H9 (cell line): ENCODE measurements around the gene KLHL3. TPM values are rescaled to one million over a fixed set of nuclear protein-coding genes. Genes with fewer than 3 reads are reported as not detected.

ENCODE experiments used
- DNase-seq: peaks from one replicate; pipeline ENCODE4 v3.0.0-alpha.2; 2017
- H2AFZ ChIP-seq: one replicate; pipeline ENCODE4 v1.6.1; 2013; ENCODE audit warnings: mild to moderate bottlenecking, low read length, control low read depth, moderate library complexity
- H2AK5ac ChIP-seq: 2 replicates; pipeline ENCODE4 v1.6.1; 2013; ENCODE audit warnings: low read length, control low read depth, mixed read lengths; ENCODE audit not compliant: insufficient read length
- H2BK120ac ChIP-seq: one replicate; pipeline ENCODE4 v1.6.1; 2013; ENCODE audit warnings: low read depth, mild to moderate bottlenecking, low read length, control low read depth, inconsistent platforms; ENCODE audit not compliant: poor library complexity, severe bottlenecking
- H2BK12ac ChIP-seq: 2 replicates; pipeline ENCODE4 v1.6.1; 2013; ENCODE audit warnings: low read length, control low read depth, mixed read lengths, low read depth; ENCODE audit not compliant: insufficient read length
- H2BK15ac ChIP-seq: 2 replicates; pipeline ENCODE4 v1.6.1; 2013; ENCODE audit warnings: low read depth, low read length, control low read depth
- H2BK20ac ChIP-seq: one replicate; pipeline ENCODE4 v1.6.1; 2013; ENCODE audit warnings: low read depth, mild to moderate bottlenecking, low read length, control low read depth, inconsistent platforms; ENCODE audit not compliant: poor library complexity, severe bottlenecking
- H2BK5ac ChIP-seq: 2 replicates; pipeline ENCODE4 v1.6.1; 2013; ENCODE audit warnings: low read length, control low read depth, mixed read lengths; ENCODE audit not compliant: insufficient read length
- H3K14ac ChIP-seq: 2 replicates; pipeline ENCODE4 v1.6.1; 2013; ENCODE audit warnings: low read length, control low read depth; ENCODE audit not compliant: insufficient read depth
- H3K18ac ChIP-seq: 2 replicates; pipeline ENCODE4 v1.6.1; 2013; ENCODE audit warnings: low read depth, mild to moderate bottlenecking, mixed read lengths, low read length, control low read depth; ENCODE audit not compliant: insufficient read length
- H3K23ac ChIP-seq: 2 replicates; pipeline ENCODE4 v1.6.1; 2013; ENCODE audit warnings: low read length, control low read depth, mixed read lengths, low read depth; ENCODE audit not compliant: insufficient read length
- H3K23me2 ChIP-seq: 2 replicates; pipeline ENCODE4 v1.6.1; 2013; ENCODE audit warnings: low read depth, mild to moderate bottlenecking, mixed read lengths, low read length, control low read depth; ENCODE audit not compliant: insufficient read length, poor library complexity, severe bottlenecking
- H3K27ac ChIP-seq: 2 replicates; pipeline ENCODE4 v1.5.1; 2013; ENCODE audit warnings: low read length, control low read depth, mixed read lengths, low read depth; ENCODE audit not compliant: insufficient read length
- H3K27me3 ChIP-seq: 2 replicates; pipeline ENCODE4 v1.6.1; 2013; ENCODE audit warnings: low read length, control low read depth, inconsistent platforms; ENCODE audit not compliant: insufficient read depth
- H3K4ac ChIP-seq: 2 replicates; pipeline ENCODE4 v1.6.1; 2013; ENCODE audit warnings: low read depth, mild to moderate bottlenecking, control low read depth, inconsistent platforms, low read length, moderate library complexity
- H3K4me1 ChIP-seq: 2 replicates; pipeline ENCODE4 v1.6.1; 2013; ENCODE audit warnings: low read length, control low read depth, inconsistent platforms; ENCODE audit not compliant: insufficient read depth
- H3K4me2 ChIP-seq: 2 replicates; pipeline ENCODE4 v1.6.1; 2013; ENCODE audit warnings: low read length, control low read depth, mixed read lengths; ENCODE audit not compliant: insufficient read length, insufficient read depth
- H3K56ac ChIP-seq: 2 replicates; pipeline ENCODE4 v1.6.1; 2013; ENCODE audit warnings: low read depth, mild to moderate bottlenecking, mixed read lengths, low read length, control low read depth; ENCODE audit not compliant: insufficient read length
- H3K79me1 ChIP-seq: 2 replicates; pipeline ENCODE4 v1.6.1; 2013; ENCODE audit warnings: low read depth, mild to moderate bottlenecking, moderate library complexity, low read length, control low read depth, inconsistent platforms; ENCODE audit not compliant: insufficient read depth, poor library complexity, severe bottlenecking
- H3K79me2 ChIP-seq: 2 replicates; pipeline ENCODE4 v1.6.1; 2013; ENCODE audit warnings: low read length, control low read depth, inconsistent platforms; ENCODE audit not compliant: insufficient read depth
- H3K9ac ChIP-seq: 2 replicates; pipeline ENCODE4 v1.6.1; 2013; ENCODE audit warnings: low read length, control low read depth, mixed read lengths; ENCODE audit not compliant: insufficient read length; ENCODE audit errors: extremely low read depth
- H3K9me3 ChIP-seq: one replicate; pipeline ENCODE4 v1.6.1; 2013; ENCODE audit warnings: low read depth, low read length, inconsistent platforms; ENCODE audit not compliant: control insufficient read depth
- H3T11ph ChIP-seq: one replicate; pipeline ENCODE4 v1.6.1; 2013; ENCODE audit warnings: mild to moderate bottlenecking, low read length, control low read depth, inconsistent platforms
- H4K20me1 ChIP-seq: one replicate; pipeline ENCODE4 v1.6.1; 2013; ENCODE audit not compliant: control insufficient read depth, insufficient read length, insufficient read depth
- H4K5ac ChIP-seq: 2 replicates; pipeline ENCODE4 v1.6.1; 2013; ENCODE audit warnings: low read depth, mild to moderate bottlenecking, mixed read lengths, low read length, control low read depth; ENCODE audit not compliant: insufficient read length
- H4K8ac ChIP-seq: replicated peaks from 2 replicates; pipeline ENCODE4 v1.6.1; 2013; ENCODE audit warnings: low read length, control low read depth, mixed read lengths, low read depth; ENCODE audit not compliant: insufficient read length
- H4K91ac ChIP-seq: 2 replicates; pipeline ENCODE4 v1.6.1; 2013; ENCODE audit warnings: low read depth, mild to moderate bottlenecking, moderate library complexity, mixed read lengths, low read length, control low read depth; ENCODE audit not compliant: insufficient read length
- H3K27ac Mint-ChIP-seq, 3 experiments: 2 replicates in 2 of 3; 3 replicates in 1 of 3; pipeline ENCODE4 v1.8.0; 2020 to 2021; ENCODE audit warnings: mixed read lengths in 3 of 3, mild to moderate bottlenecking in 1 of 3, moderate library complexity in 1 of 3
- H3K27me3 Mint-ChIP-seq: 2 replicates; pipeline ENCODE4 v1.8.0; 2021; ENCODE audit warnings: low read depth, mild to moderate bottlenecking, moderate library complexity, mixed read lengths
- H3K36me3 Mint-ChIP-seq, 3 experiments: 2 replicates in 2 of 3; 3 replicates in 1 of 3; pipeline ENCODE4 v1.8.0; 2020 to 2021; ENCODE audit warnings: low read depth in 3 of 3, mixed read lengths in 3 of 3; ENCODE audit not compliant: insufficient read depth in 1 of 3
- H3K4me1 Mint-ChIP-seq, 2 experiments: 2 replicates each; pipeline ENCODE4 v1.8.0; 2020; ENCODE audit warnings: mixed read lengths in 2 of 2
- H3K4me3 Mint-ChIP-seq, 2 experiments: 2 replicates in 1 of 2; 3 replicates in 1 of 2; pipeline ENCODE4 v1.8.0; 2020 to 2021; ENCODE audit warnings: mild to moderate bottlenecking in 2 of 2, mixed read lengths in 2 of 2, moderate library complexity in 1 of 2
- H3K9me3 Mint-ChIP-seq, 2 experiments: 2 replicates in 1 of 2; 3 replicates in 1 of 2; pipeline ENCODE4 v1.8.0; 2020; ENCODE audit warnings: mild to moderate bottlenecking in 2 of 2, mixed read lengths in 2 of 2, moderate library complexity in 1 of 2
- CTCF ChIP-seq: fragments of 200-600 bp; sonication (generic); conservative IDR thresholded peaks from 3 replicates; pipeline ENCODE4 v1.8.0; 2021; ENCODE audit warnings: antibody characterized with exemption, mild to moderate bottlenecking
- WGBS: extraction: QIAGEN DNeasy Blood & Tissue Kit; methylation state at CpG from one replicate; pipeline ENCODE4 v1.1.7; 2013; ENCODE audit warnings: missing lambda C conversion rate, low lambda C conversion rate, mixed read lengths; ENCODE audit not compliant: insufficient read length; ENCODE audit errors: extremely low coverage; 5-methylcytosine and 5-hydroxymethylcytosine counted together
- total RNA-seq: library from RNA; stranded (reverse); gene quantifications from 2 replicates; pipeline ENCODE4 v1.2.1, GENCODE V29; 2021

The KLHL3 gene
- total RNA-seq, 1 experiment from 2014 or later = 12.8 TPM

- Histone ChIP-seq H3K4ac (no peak overlapping the region), H3K27me3 (no peaks in the 10 kb centered on the region), H3K79me2 (no peaks in the 10 kb centered on the region), H3K4me2 (no peak overlapping the region), H2AK5ac (no peak overlapping the region), H3K23ac (no peak overlapping the region), H4K20me1 (no peaks in the 10 kb centered on the region), H3K56ac (no peak overlapping the region), H3T11ph (no peak overlapping the region), H2BK5ac (no peak overlapping the region), H3K9me3 (no peaks in the 10 kb centered on the region), H4K91ac (no peak overlapping the region), H3K4me1 (no peaks in the 10 kb centered on the region), H2AFZ (no peak overlapping the region), H4K5ac (no peak overlapping the region), H3K79me1 (no peaks in the 10 kb centered on the region), H3K9ac (no peak overlapping the region), H2BK12ac (no peak overlapping the region), H2BK15ac (no peak overlapping the region), H3K27ac (no peak overlapping the region), H3K14ac (no peak overlapping the region), H3K23me2 (no peaks in the 10 kb centered on the region), H4K8ac (no peak overlapping the region), H2BK20ac (no peak overlapping the region), H3K18ac (no peak overlapping the region), H2BK120ac (no peak overlapping the region)
- no peak for DNase-seq
- peaks cover 22% of the 10 kb centered on the region for H3K27me3 Mint-ChIP-seq
- H3K4me1 Mint-ChIP-seq = no peaks in the 10 kb centered on the region
- H3K36me3 Mint-ChIP-seq = peaks cover 0 to 11% (median 0%) of the 10 kb centered on the region in 3 experiments; a peak in 4 of 7 replicates
- WGBS = no CpG with 5 or more reads among the region's 3 CpGs
- H3K9me3 Mint-ChIP-seq = peaks cover 17 to 19% of the 10 kb centered on the region in 2 experiments
- TF ChIP-seq CTCF = no peak
- no peak overlapping the region for H3K4me3 Mint-ChIP-seq
- no peak overlapping the region for H3K27ac Mint-ChIP-seq
Observed at GRCh38 chr5:137761566-137761965, 25.7 kb upstream of the KLHL3 start.
